Activated CD8-positive, alpha-beta memory T cell treated with anti-CD3 and anti-CD28 coated beads, Interleukin-2, amount 10 ng/mL, durations not matched to agents 7 days and 5 days (primary cell): Measurements from ENCODE around the gene PARL. TPM values are rescaled to one million over a fixed set of nuclear protein-coding genes. Genes with fewer than 3 reads are reported as not detected.
"Not testable (repeated sequence)": the region's sequence is repeated elsewhere in the genome, so short reads cannot be mapped to it uniquely, and the experiment has no call there.

Experiments
- ATAC-seq: fragments of 150-1000 bp; cut with Tn5 transposase; one replicate; pipeline ENCODE4 v1.10.0; 2021; ENCODE audit warnings: moderate library complexity
- CTCF ChIA-PET: fragments of 350-600 bp; sonication (Branson Sonifier 250); formaldehyde crosslinking; loops from one replicate; lab custom pipeline; 2021; ENCODE audit warnings: antibody characterized with exemption; lab: Charles Lee
- DNase-seq: peaks from one replicate; pipeline ENCODE4 v3.0.0-alpha.2; 2020
- H3K27ac Mint-ChIP-seq: one replicate; pipeline ENCODE4 v1.8.0; 2021; ENCODE audit warnings: mild to moderate bottlenecking, mixed read lengths
- H3K27me3 Mint-ChIP-seq: one replicate; pipeline ENCODE4 v1.8.0; 2021; ENCODE audit warnings: mixed read lengths
- H3K36me3 Mint-ChIP-seq: one replicate; pipeline ENCODE4 v1.8.0; 2021; ENCODE audit warnings: mild to moderate bottlenecking, mixed read lengths
- H3K4me1 Mint-ChIP-seq: one replicate; pipeline ENCODE4 v1.8.0; 2021; ENCODE audit warnings: mixed read lengths
- H3K4me3 Mint-ChIP-seq: one replicate; pipeline ENCODE4 v1.8.0; 2021; ENCODE audit warnings: mild to moderate bottlenecking, moderate library complexity, mixed read lengths
- H3K9me3 Mint-ChIP-seq: one replicate; pipeline ENCODE4 v1.8.0; 2022; ENCODE audit warnings: low read depth, mixed read lengths
- total RNA-seq, 2 experiments: library from RNA; stranded (reverse); gene quantifications; one replicate each; pipeline ENCODE4 v1.2.3, GENCODE V29; 2021

Gene PARL
- total RNA-seq, 2 experiments from 2014 or later = 48.2 to 62.3 TPM

DNA sequence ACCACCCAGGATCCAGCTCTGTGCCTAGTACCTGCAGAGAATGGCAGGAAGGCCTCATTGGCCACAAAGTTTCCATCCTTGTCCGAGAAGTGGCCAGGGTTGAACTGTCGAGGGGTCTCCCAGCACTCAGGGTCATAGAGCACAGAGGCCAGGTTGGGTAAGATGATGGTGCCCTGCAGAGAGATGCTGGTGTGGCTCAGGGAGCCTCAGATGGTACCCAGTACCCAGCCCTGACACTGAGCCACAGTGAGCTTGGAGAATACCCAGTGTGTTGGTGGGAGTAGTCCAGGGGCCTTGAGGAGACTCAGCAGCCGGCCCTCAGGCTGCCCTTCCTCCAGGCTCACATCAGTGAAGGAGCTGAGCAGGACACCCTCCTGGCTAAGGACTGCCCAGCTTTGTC is 11.5 kb upstream of the PARL start:
- ATAC-seq (no peak), DNase-seq (no peak)
- Mint-ChIP-seq H3K36me3 (no peaks in the 10 kb centered on the region), H3K27ac (no peak overlapping the region), H3K9me3 (no peaks in the 10 kb centered on the region), H3K4me3 (no peak overlapping the region), H3K4me1 (peaks cover 3% of the 10 kb centered on the region), H3K27me3 (peaks cover 19% of the 10 kb centered on the region)
- CTCF ChIA-PET = interaction anchor here (0.6 to 5.0 kb wide), 18 partner anchors 8 to 619 kb away, joined by 3 to 35 read pairs (median 4); partner anchors contain the start of genes ABCC5, EEF1AKMT4, EIF2B5 and PARL

DNA sequence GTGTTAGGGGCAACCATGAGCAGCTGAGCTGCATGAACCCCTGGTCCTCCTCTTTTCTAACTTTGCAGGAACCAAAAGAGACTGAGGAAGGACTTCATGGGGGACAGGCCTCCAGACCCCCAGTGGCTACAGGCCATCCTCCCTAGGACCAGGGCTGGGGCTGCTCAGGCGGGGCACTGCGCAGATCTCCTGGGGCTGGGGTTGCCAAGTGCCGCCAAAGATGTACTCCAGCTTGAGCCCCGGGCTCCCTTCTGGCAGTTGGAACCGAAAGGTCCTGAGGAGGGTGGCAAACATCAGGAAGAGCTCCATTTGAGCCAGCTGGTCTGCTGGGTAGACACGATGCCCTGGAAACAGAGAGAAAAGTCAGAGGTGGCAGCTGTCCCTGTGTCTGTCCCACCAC is 11.1 kb upstream of the PARL start:
- CTCF ChIA-PET = interaction anchor here (0.6 to 5.0 kb wide), 22 partner anchors 9 to 1058 kb away, joined by 3 to 35 read pairs (median 4); partner anchors contain the start of genes ABCC5, EEF1AKMT4, EIF2B5 and PARL
- ATAC-seq (no peak), DNase-seq (no peak)
- Mint-ChIP-seq H3K4me1 (peaks cover 3% of the 10 kb centered on the region), H3K4me3 (no peak overlapping the region), H3K27ac (no peak overlapping the region), H3K27me3 (peaks cover 19% of the 10 kb centered on the region), H3K9me3 (no peaks in the 10 kb centered on the region), H3K36me3 (no peaks in the 10 kb centered on the region)

GRCh38 chr3:183895296-183895695 is 10.6 kb upstream of the PARL start:
- Mint-ChIP-seq H3K27ac (no peak overlapping the region), H3K36me3 (no peaks in the 10 kb centered on the region), H3K4me3 (no peak overlapping the region), H3K4me1 (peaks cover 3% of the 10 kb centered on the region), H3K27me3 (peaks cover 19% of the 10 kb centered on the region), H3K9me3 (no peaks in the 10 kb centered on the region)
- ATAC-seq (peak; percentile 84), DNase-seq (peak; percentile 54)
- CTCF ChIA-PET = interaction anchor here (0.7 to 5.0 kb wide), 20 partner anchors 9 to 1059 kb away, joined by 3 to 35 read pairs (median 5); partner anchors contain the start of genes ABCC5, EEF1AKMT4, EIF2B5 and PARL

DNA sequence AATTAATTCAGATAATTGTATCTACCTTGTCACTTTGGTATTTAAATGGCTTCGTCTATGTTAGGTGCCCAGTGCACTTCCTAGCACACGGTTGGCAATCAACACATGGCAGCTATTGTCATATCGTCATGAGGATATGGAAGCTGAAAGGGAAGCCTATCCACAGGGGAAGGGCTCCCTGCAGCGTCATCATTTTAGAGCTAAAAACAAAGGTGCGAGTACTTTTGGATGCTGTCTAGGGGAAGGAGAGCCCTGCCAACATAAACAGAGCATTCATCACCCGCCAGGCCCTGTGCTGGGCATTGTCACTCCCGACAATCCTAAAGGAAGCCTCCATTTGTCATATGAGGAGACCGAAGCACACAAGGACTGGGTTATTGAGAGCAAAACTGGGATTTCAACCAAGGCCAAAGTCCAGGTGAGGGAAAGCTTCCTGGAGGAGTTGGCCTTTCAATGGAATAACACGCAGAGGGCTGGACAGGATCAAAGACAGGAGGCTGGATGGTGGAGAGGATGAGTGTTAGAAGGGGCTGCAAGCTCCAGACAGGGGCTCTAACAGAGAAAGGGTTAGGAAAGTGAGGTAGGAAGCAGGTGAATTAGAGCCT is 8.0 kb upstream of the PARL start:
- peaks cover 9% of the 10 kb centered on the region for H3K27me3 Mint-ChIP-seq
- H3K4me3 Mint-ChIP-seq = no peak overlapping the region
- no peak overlapping the region for H3K27ac Mint-ChIP-seq
- H3K9me3 Mint-ChIP-seq = no peaks in the 10 kb centered on the region
- H3K4me1 Mint-ChIP-seq = peaks cover 5% of the 10 kb centered on the region
- ATAC-seq = no peak
- CTCF ChIA-PET = interaction anchor here (1.2 to 2.5 kb wide), 3 partner anchors 8 to 335 kb away, joined by 4 to 5 read pairs (median 5); partner anchors contain the start of genes ABCC5 and PARL
- no peaks in the 10 kb centered on the region for H3K36me3 Mint-ChIP-seq
- no peak for DNase-seq

- Mint-ChIP-seq H3K36me3 (no peaks in the 10 kb centered on the region), H3K27ac (peak overlapping the region; percentile 21), H3K4me3 (peak overlapping the region; percentile 20), H3K4me1 (peaks cover 28% of the 10 kb centered on the region), H3K9me3 (no peaks in the 10 kb centered on the region), H3K27me3 (no peaks in the 10 kb centered on the region)
- ATAC-seq (no peak), DNase-seq (no peak)
- CTCF ChIA-PET = interaction anchor here (0.8 to 3.5 kb wide), 11 partner anchors 11 to 763 kb away, joined by 3 to 35 read pairs (median 9); partner anchors contain the start of genes ABCC5, EEF1AKMT4 and MAP6D1
Observed at GRCh38 chr3:183885766-183886165, 1.1 kb upstream of the PARL start.

DNA sequence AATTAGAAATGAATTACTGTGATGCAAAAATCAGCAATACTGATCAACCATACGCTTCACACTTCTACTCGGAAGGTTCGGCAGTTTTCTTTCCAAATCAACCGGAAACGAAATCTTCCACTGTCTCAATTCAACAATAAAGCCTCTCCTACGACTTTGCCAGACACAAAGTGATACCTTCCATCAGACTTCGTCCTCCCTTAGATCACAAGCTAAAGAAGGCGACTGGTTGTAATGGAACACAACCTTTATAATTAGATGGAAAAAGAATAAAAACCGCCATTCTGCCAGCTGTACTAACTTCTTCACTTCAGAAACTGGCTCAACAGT is 618 bp downstream of the PARL start:
- H3K27me3 Mint-ChIP-seq = no peaks in the 10 kb centered on the region
- peak overlapping the region; percentile 80 for H3K27ac Mint-ChIP-seq
- peak overlapping the region; percentile 84 for H3K4me3 Mint-ChIP-seq
- DNase-seq (no peak), ATAC-seq (no peak)
- CTCF ChIA-PET = interaction anchor here (0.6 to 3.5 kb wide), 35 partner anchors 9 to 1449 kb away, joined by 3 to 35 read pairs (median 4); partner anchors contain the start of genes ABCF3, EEF1AKMT4, EIF2B5 and MAP6D1
- H3K36me3 Mint-ChIP-seq = peaks cover 4% of the 10 kb centered on the region
- H3K9me3 Mint-ChIP-seq = no peaks in the 10 kb centered on the region
- H3K4me1 Mint-ChIP-seq = peaks cover 26% of the 10 kb centered on the region

- no peaks in the 10 kb centered on the region for H3K9me3 Mint-ChIP-seq
- H3K27me3 Mint-ChIP-seq = no peaks in the 10 kb centered on the region
- peak overlapping the region; percentile 80 for H3K27ac Mint-ChIP-seq
- H3K4me1 Mint-ChIP-seq = peaks cover 26% of the 10 kb centered on the region
- ATAC-seq (no peak), DNase-seq (no peak)
- peak overlapping the region; percentile 84 for H3K4me3 Mint-ChIP-seq
- CTCF ChIA-PET = interaction anchor here (1.3 to 3.5 kb wide), 14 partner anchors 10 to 629 kb away, joined by 3 to 35 read pairs (median 4); partner anchors contain the start of genes EIF2B5 and MAP6D1
- peaks cover 8% of the 10 kb centered on the region for H3K36me3 Mint-ChIP-seq
Observed at GRCh38 chr3:183883291-183884096, 1.2 kb downstream of the PARL start.

- DNase-seq (no peak), ATAC-seq (no peak)
- peaks cover 24% of the 10 kb centered on the region for H3K4me1 Mint-ChIP-seq
- no peak overlapping the region for H3K4me3 Mint-ChIP-seq
- CTCF ChIA-PET = no interaction called here
- H3K27ac Mint-ChIP-seq = no peak overlapping the region
- no peaks in the 10 kb centered on the region for H3K27me3 Mint-ChIP-seq
- no peaks in the 10 kb centered on the region for H3K9me3 Mint-ChIP-seq
- H3K36me3 Mint-ChIP-seq = peaks cover 18% of the 10 kb centered on the region
Observed at GRCh38 chr3:183880121-183880520, 4.6 kb downstream of the PARL start.

- H3K4me1 Mint-ChIP-seq = peaks cover 20% of the 10 kb centered on the region
- no peaks in the 10 kb centered on the region for H3K9me3 Mint-ChIP-seq
- ATAC-seq (no peak), DNase-seq (no peak)
- H3K27ac Mint-ChIP-seq = no peak overlapping the region
- no peaks in the 10 kb centered on the region for H3K27me3 Mint-ChIP-seq
- CTCF ChIA-PET = interaction anchor here (1.6 kb wide), 1 partner anchor 53 kb away, joined by 6 read pairs; the partner anchor contains the start of gene MAP6D1
- H3K36me3 Mint-ChIP-seq = peaks cover 20% of the 10 kb centered on the region
- H3K4me3 Mint-ChIP-seq = no peak overlapping the region
Observed at GRCh38 chr3:183879243-183879642, 5.4 kb downstream of the PARL start.

DNA sequence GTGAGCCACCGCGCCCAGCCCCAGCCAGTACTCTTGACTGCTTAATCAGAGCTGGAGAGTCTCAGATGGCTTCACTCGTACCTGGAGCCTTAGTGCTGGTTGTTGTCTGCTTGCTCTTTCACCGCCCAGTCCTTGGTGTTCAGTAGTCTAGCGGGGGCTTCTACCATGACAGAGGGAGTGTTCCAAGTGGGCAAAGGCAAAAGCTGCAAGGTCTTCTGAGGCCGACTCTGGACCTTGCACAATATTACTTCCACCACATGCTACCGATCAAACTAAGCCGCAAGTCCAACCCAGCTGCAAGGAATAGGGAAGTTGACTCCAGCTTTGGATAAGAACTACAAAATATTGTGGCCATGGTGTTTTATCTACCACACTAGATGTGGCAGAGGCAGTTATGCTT is 6.6 kb downstream of the PARL start:
- Mint-ChIP-seq H3K27me3 (no peaks in the 10 kb centered on the region), H3K4me3 (no peak overlapping the region), H3K36me3 (peaks cover 20% of the 10 kb centered on the region), H3K27ac (no peak overlapping the region), H3K4me1 (peaks cover 11% of the 10 kb centered on the region), H3K9me3 (no peaks in the 10 kb centered on the region)
- ATAC-seq (no peak), DNase-seq (no peak)
- CTCF ChIA-PET = interaction anchor here (1.6 kb wide), 1 partner anchor 52 kb away, joined by 6 read pairs; the partner anchor contains the start of gene MAP6D1

DNA sequence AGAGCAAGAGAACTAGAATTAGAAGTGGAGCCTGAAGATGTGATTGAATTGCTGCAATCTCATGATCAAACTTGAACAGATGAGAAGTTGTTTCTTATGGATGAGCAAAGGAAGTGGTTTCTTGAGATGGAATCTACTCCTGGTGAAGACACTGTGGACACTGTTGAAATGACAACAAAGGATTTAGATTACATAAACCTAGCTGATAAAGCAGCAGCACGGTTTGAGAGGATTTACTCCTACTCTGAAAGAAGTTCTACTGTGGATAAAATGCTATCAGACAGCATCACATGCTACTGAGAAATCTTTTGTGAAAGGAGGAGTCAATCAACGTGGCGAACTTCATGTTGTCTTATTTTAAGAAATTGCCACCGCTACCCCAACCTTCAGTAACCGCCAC is 7.5 kb downstream of the PARL start:
- H3K27ac Mint-ChIP-seq, H3K4me1 Mint-ChIP-seq: not testable (repeated sequence)

GRCh38 chr3:183875411-183875810 is 9.3 kb downstream of the PARL start:
- CTCF ChIA-PET = interaction anchor here (0.7 kb wide), 1 partner anchor 108 kb away, joined by 4 read pairs; no protein-coding TSS in a partner anchor

More for the DNA sequence above, 7.5 kb downstream of the PARL start:
- H3K27me3 Mint-ChIP-seq, ATAC-seq, H3K4me3 Mint-ChIP-seq, CTCF ChIA-PET, DNase-seq, H3K9me3 Mint-ChIP-seq: not testable (repeated sequence)
- peaks cover 20% of the 10 kb centered on the region for H3K36me3 Mint-ChIP-seq

GRCh38 chr3:183873914-183874313 is 10.8 kb downstream of the PARL start:
- H3K4me3 Mint-ChIP-seq = no peak overlapping the region
- no peaks in the 10 kb centered on the region for H3K9me3 Mint-ChIP-seq
- DNase-seq (no peak), ATAC-seq (no peak)
- H3K4me1 Mint-ChIP-seq = peaks cover 16% of the 10 kb centered on the region
- H3K36me3 Mint-ChIP-seq = peaks cover 18% of the 10 kb centered on the region
- no peaks in the 10 kb centered on the region for H3K27me3 Mint-ChIP-seq
- no peak overlapping the region for H3K27ac Mint-ChIP-seq
- CTCF ChIA-PET = interaction anchor here (1.4 to 2.4 kb wide), 2 partner anchors 11 to 22 kb away, joined by 4 to 13 read pairs; partner anchors contain the start of gene PARL

More at GRCh38 chr3:183875411-183875810, 9.3 kb downstream of the PARL start:
- Mint-ChIP-seq H3K27me3 (no peaks in the 10 kb centered on the region), H3K9me3 (no peaks in the 10 kb centered on the region), H3K4me3 (no peak overlapping the region), H3K27ac (no peak overlapping the region), H3K36me3 (peaks cover 22% of the 10 kb centered on the region), H3K4me1 (peaks cover 14% of the 10 kb centered on the region)
- ATAC-seq (no peak), DNase-seq (no peak)
